Activated CD4-positive, alpha-beta memory T cell treated with anti-CD3 and anti-CD28 coated beads, Interleukin-2, amount 10 ng/mL, durations not matched to agents 7 days and 5 days (primary cell): ENCODE data around the gene KCTD17. TPM values are rescaled to one million over a fixed set of nuclear protein-coding genes. Genes with fewer than 3 reads are reported as not detected.

ENCODE experiments used
- CTCF ChIA-PET: fragments of 350-600 bp; sonication (Branson Sonifier 250); formaldehyde crosslinking; loops from one replicate; lab custom pipeline; 2021; ENCODE audit warnings: antibody characterized with exemption, inconsistent platforms; lab: Charles Lee
- POLR2A ChIA-PET: fragments of 350-600 bp; sonication (Branson Sonifier 250); formaldehyde crosslinking; loops from one replicate; lab custom pipeline; 2021; ENCODE audit warnings: antibody characterized with exemption; lab: Charles Lee
- DNase-seq: peaks from one replicate; pipeline ENCODE4 v3.0.0-alpha.2; 2020
- H3K27ac Mint-ChIP-seq: one replicate; pipeline ENCODE4 v1.8.0; 2021; ENCODE audit warnings: mild to moderate bottlenecking, mixed read lengths
- H3K27me3 Mint-ChIP-seq: one replicate; pipeline ENCODE4 v1.8.0; 2021; ENCODE audit warnings: mixed read lengths
- H3K36me3 Mint-ChIP-seq: one replicate; pipeline ENCODE4 v1.8.0; 2021; ENCODE audit warnings: low read depth, mixed read lengths
- H3K4me1 Mint-ChIP-seq: one replicate; pipeline ENCODE4 v1.8.0; 2021; ENCODE audit warnings: mixed read lengths
- H3K4me3 Mint-ChIP-seq: one replicate; pipeline ENCODE4 v1.8.0; 2021; ENCODE audit warnings: mild to moderate bottlenecking, mixed read lengths
- H3K9me3 Mint-ChIP-seq: one replicate; pipeline ENCODE4 v1.8.0; 2021; ENCODE audit warnings: mixed read lengths
- total RNA-seq, 2 experiments: library from RNA; stranded (reverse); gene quantifications; one replicate each; pipeline ENCODE4 v1.2.3, GENCODE V29; 2021

The KCTD17 gene
- total RNA-seq, 2 experiments from 2014 or later = 34.5 to 36.3 TPM

GRCh38 chr22:37059876-37060449 is 8.4 kb downstream of the KCTD17 start:
- POLR2A ChIA-PET = interaction anchor here (2.2 to 2.9 kb wide), 2 partner anchors 7 to 9 kb away, joined by 5 to 9 read pairs; partner anchors contain the start of gene KCTD17
- peak; percentile 41 for DNase-seq
- no peaks in the 10 kb centered on the region for H3K9me3 Mint-ChIP-seq
- peak overlapping the region; percentile 49 for H3K27ac Mint-ChIP-seq
- peaks cover 20% of the 10 kb centered on the region for H3K36me3 Mint-ChIP-seq
- no peaks in the 10 kb centered on the region for H3K27me3 Mint-ChIP-seq
- CTCF ChIA-PET = interaction anchor here (1.0 kb wide), 1 partner anchor 139 kb away, joined by 4 read pairs; no protein-coding TSS in a partner anchor
- peaks cover 33% of the 10 kb centered on the region for H3K4me1 Mint-ChIP-seq
- no peak overlapping the region for H3K4me3 Mint-ChIP-seq

GRCh38 chr22:37060801-37061610 is 9.5 kb downstream of the KCTD17 start:
- no peaks in the 10 kb centered on the region for H3K27me3 Mint-ChIP-seq
- POLR2A ChIA-PET = interaction anchor here (1.3 to 2.9 kb wide), 3 partner anchors 8 to 88 kb away, joined by 3 to 9 read pairs (median 5); partner anchors contain the start of genes IL2RB and KCTD17
- H3K4me1 Mint-ChIP-seq = peaks cover 33% of the 10 kb centered on the region
- H3K36me3 Mint-ChIP-seq = peaks cover 13% of the 10 kb centered on the region
- H3K9me3 Mint-ChIP-seq = no peaks in the 10 kb centered on the region
- CTCF ChIA-PET = interaction anchor here (1.0 to 1.6 kb wide), 4 partner anchors 15 to 138 kb away, joined by 3 to 4 read pairs (median 4); no protein-coding TSS in a partner anchor
- peak; percentile 54 for DNase-seq
- peak overlapping the region; percentile 30 for H3K4me3 Mint-ChIP-seq
- peak overlapping the region; percentile 49 for H3K27ac Mint-ChIP-seq

GRCh38 chr22:37061611-37062375 is 10.3 kb downstream of the KCTD17 start:
- Mint-ChIP-seq H3K9me3 (no peaks in the 10 kb centered on the region), H3K36me3 (peaks cover 11% of the 10 kb centered on the region), H3K4me1 (peaks cover 33% of the 10 kb centered on the region), H3K27me3 (no peaks in the 10 kb centered on the region), H3K27ac (peak overlapping the region; percentile 26), H3K4me3 (no peak overlapping the region)
- DNase-seq = no peak
- POLR2A ChIA-PET = interaction anchor here (1.3 to 2.9 kb wide), 3 partner anchors 9 to 88 kb away, joined by 3 to 9 read pairs (median 5); partner anchors contain the start of genes IL2RB and KCTD17
- CTCF ChIA-PET = interaction anchor here (1.1 to 1.6 kb wide), 3 partner anchors 16 to 18 kb away, joined by 3 to 4 read pairs (median 4); no protein-coding TSS in a partner anchor

- no peak for DNase-seq
- Mint-ChIP-seq H3K36me3 (peaks cover 11% of the 10 kb centered on the region), H3K4me1 (peaks cover 33% of the 10 kb centered on the region), H3K27me3 (no peaks in the 10 kb centered on the region), H3K9me3 (no peaks in the 10 kb centered on the region), H3K27ac (no peak overlapping the region), H3K4me3 (no peak overlapping the region)
- CTCF ChIA-PET = no interaction called here
- POLR2A ChIA-PET = interaction anchor here (2.9 kb wide), 1 partner anchor 10 kb away, joined by 9 read pairs; no protein-coding TSS in a partner anchor
Observed at GRCh38 chr22:37062376-37062675, 10.8 kb downstream of the KCTD17 start.

GRCh38 chr22:37062702-37063381 is 11.3 kb downstream of the KCTD17 start:
- Mint-ChIP-seq H3K4me1 (peaks cover 33% of the 10 kb centered on the region), H3K27me3 (peaks cover under 1% of the 10 kb centered on the region), H3K9me3 (no peaks in the 10 kb centered on the region), H3K4me3 (no peak overlapping the region), H3K27ac (no peak overlapping the region), H3K36me3 (peaks cover 8% of the 10 kb centered on the region)
- no peak for DNase-seq
- ChIA-PET CTCF (no interaction called here), POLR2A (interaction anchor here (2.9 kb wide), 1 partner anchor 10 kb away, joined by 9 read pairs; no protein-coding TSS in a partner anchor)

GRCh38 chr22:37063431-37064420 is 12.2 kb downstream of the KCTD17 start:
- no peaks in the 10 kb centered on the region for H3K9me3 Mint-ChIP-seq

GRCh38 chr22:37064553-37064952 is 13.0 kb downstream of the KCTD17 start:
- no peak for DNase-seq
- Mint-ChIP-seq H3K4me1 (peaks cover 32% of the 10 kb centered on the region), H3K27me3 (peaks cover 10% of the 10 kb centered on the region), H3K9me3 (no peaks in the 10 kb centered on the region), H3K4me3 (no peak overlapping the region), H3K27ac (peak overlapping the region; percentile 19), H3K36me3 (peaks cover 7% of the 10 kb centered on the region)
- ChIA-PET POLR2A (interaction anchor here (1.0 kb wide), 1 partner anchor 9 kb away, joined by 3 read pairs; no protein-coding TSS in a partner anchor), CTCF (no interaction called here)

More at GRCh38 chr22:37063431-37064420, 12.2 kb downstream of the KCTD17 start:
- CTCF ChIA-PET = no interaction called here
- POLR2A ChIA-PET = interaction anchor here (1.0 kb wide), 1 partner anchor 8 kb away, joined by 3 read pairs; no protein-coding TSS in a partner anchor
- H3K36me3 Mint-ChIP-seq = peaks cover 7% of the 10 kb centered on the region
- no peak overlapping the region for H3K4me3 Mint-ChIP-seq
- peaks cover 33% of the 10 kb centered on the region for H3K4me1 Mint-ChIP-seq
- H3K27me3 Mint-ChIP-seq = peaks cover 7% of the 10 kb centered on the region
- H3K27ac Mint-ChIP-seq = peak overlapping the region; percentile 19
- DNase-seq = no peak

- Mint-ChIP-seq H3K9me3 (no peaks in the 10 kb centered on the region), H3K27me3 (peaks cover 14% of the 10 kb centered on the region), H3K4me3 (no peak overlapping the region), H3K36me3 (peaks cover 7% of the 10 kb centered on the region), H3K4me1 (peaks cover 26% of the 10 kb centered on the region), H3K27ac (no peak overlapping the region)
- no peak for DNase-seq
- ChIA-PET POLR2A (interaction anchor here (1.0 kb wide), 1 partner anchor 19 kb away, joined by 3 read pairs; no protein-coding TSS in a partner anchor), CTCF (no interaction called here)
Observed at GRCh38 chr22:37065180-37065579, 13.6 kb downstream of the KCTD17 start.

GRCh38 chr22:37065961-37066360 is 14.4 kb downstream of the KCTD17 start:
- Mint-ChIP-seq H3K4me1 (peaks cover 18% of the 10 kb centered on the region), H3K27ac (no peak overlapping the region), H3K36me3 (peaks cover 7% of the 10 kb centered on the region), H3K27me3 (peaks cover 14% of the 10 kb centered on the region), H3K4me3 (no peak overlapping the region), H3K9me3 (no peaks in the 10 kb centered on the region)
- ChIA-PET POLR2A (interaction anchor here (1.0 to 1.2 kb wide), 2 partner anchors 11 to 20 kb away, joined by 3 to 4 read pairs; no protein-coding TSS in a partner anchor), CTCF (no interaction called here)
- DNase-seq = no peak

GRCh38 chr22:37067428-37067827 is 15.9 kb downstream of the KCTD17 start:
- H3K4me1 Mint-ChIP-seq = peaks cover 7% of the 10 kb centered on the region
- POLR2A ChIA-PET = no interaction called here
- H3K9me3 Mint-ChIP-seq = no peaks in the 10 kb centered on the region
- H3K27ac Mint-ChIP-seq = no peak overlapping the region
- peaks cover 14% of the 10 kb centered on the region for H3K27me3 Mint-ChIP-seq
- peaks cover 7% of the 10 kb centered on the region for H3K36me3 Mint-ChIP-seq
- H3K4me3 Mint-ChIP-seq = no peak overlapping the region
- no peak for DNase-seq
- CTCF ChIA-PET = interaction anchor here (1.1 kb wide), 1 partner anchor 10 kb away, joined by 3 read pairs; no protein-coding TSS in a partner anchor

- Mint-ChIP-seq H3K4me3 (no peak overlapping the region), H3K36me3 (peaks cover 7% of the 10 kb centered on the region), H3K4me1 (no peaks in the 10 kb centered on the region), H3K9me3 (no peaks in the 10 kb centered on the region), H3K27ac (no peak overlapping the region), H3K27me3 (peaks cover 14% of the 10 kb centered on the region)
- no peak for DNase-seq
- ChIA-PET POLR2A (interaction anchor here (0.7 to 0.8 kb wide), 2 partner anchors 11 to 63 kb away, joined by 3 read pairs; no protein-coding TSS in a partner anchor), CTCF (no interaction called here)
Observed at GRCh38 chr22:37068859-37069258, 17.3 kb downstream of the KCTD17 start.
